ENCODE data around the gene SCGB1C2. TPM values are rescaled to one million over a fixed set of nuclear protein-coding genes. Genes with fewer than 3 reads are reported as not detected.

SCGB1C2 gene
- total RNA-seq, 1 donor from 2014 or later, result not detected

- H3K36me3 ChIP-seq, result no peaks in the 10 kb centered on the region
- peaks cover 40% of the 10 kb centered on the region for H3K4me1 ChIP-seq
- H3K4me3 ChIP-seq, result peak within 1 kb of the TSS; percentile 49 to 59
- peaks cover 7% of the 10 kb centered on the region for H3K27me3 ChIP-seq
- no peak for DNase-seq (ENCODE audit: extremely low spot score in 2 of 2)
- no peaks in the 10 kb centered on the region for H3K9me3 ChIP-seq
- intact Hi-C loops (cut with DNase I), result no loop called here
- peak in 1 of 3 experiments; percentile 17 for TF ChIP-seq CTCF (IDR thresholded peaks at IDR 0.05)
- no peak for TF ChIP-seq POLR2AphosphoS5 (IDR thresholded peaks at IDR 0.05; ENCODE audit: insufficient read depth in 1 of 2, low read depth in 1 of 2)
- H3K27ac ChIP-seq, result peak within 1 kb of the TSS; percentile 69
These were observed 44.1 kb downstream of the SCGB1C2 start, which contains the start of gene DOC2B for GRCh38 chr17:181245-182049. DOC2B (minus strand) TSS chr17:181650; CDS start chr17:181479, 171 bp downstream.

- intact Hi-C loops (cut with DNase I), result no loop called here
- Histone ChIP-seq H3K9me3 (no peaks in the 10 kb centered on the region), H3K27me3 (peaks cover 7% of the 10 kb centered on the region), H3K4me1 (peaks cover 40% of the 10 kb centered on the region), H3K27ac (no peak overlapping the region), H3K4me3 (peak overlapping the region; percentile 48 to 49), H3K36me3 (no peaks in the 10 kb centered on the region)
- TF ChIP-seq POLR2AphosphoS5 (IDR thresholded peaks at IDR 0.05; ENCODE audit: insufficient read depth in 1 of 2, low read depth in 1 of 2) (no peak), POLR2A (IDR thresholded peaks at IDR 0.05) (no peak), CTCF (IDR thresholded peaks at IDR 0.05) (no peak)
- no peak for DNase-seq (ENCODE audit: extremely low spot score in 2 of 2)
These were observed 44.8 kb downstream of the SCGB1C2 start for GRCh38 chr17:182050-182751.

- Histone ChIP-seq H3K27ac (no peak overlapping the region), H3K27me3 (peaks cover 7% of the 10 kb centered on the region), H3K4me3 (no peak overlapping the region), H3K36me3 (no peaks in the 10 kb centered on the region), H3K4me1 (peaks cover 40% of the 10 kb centered on the region), H3K9me3 (no peaks in the 10 kb centered on the region)
- DNase-seq (ENCODE audit: extremely low spot score in 2 of 2), result no peak
- TF ChIP-seq POLR2A (IDR thresholded peaks at IDR 0.05) (no peak), POLR2AphosphoS5 (IDR thresholded peaks at IDR 0.05; ENCODE audit: insufficient read depth in 1 of 2, low read depth in 1 of 2) (no peak), CTCF (IDR thresholded peaks at IDR 0.05) (no peak)
- intact Hi-C loops (cut with DNase I), result no loop called here
These were observed 45.7 kb downstream of the SCGB1C2 start for GRCh38 chr17:183021-183420.

- Histone ChIP-seq H3K4me1 (peaks cover 22% of the 10 kb centered on the region), H3K4me3 (no peak overlapping the region), H3K9me3 (no peaks in the 10 kb centered on the region), H3K27ac (no peak overlapping the region), H3K27me3 (peaks cover 3% of the 10 kb centered on the region), H3K36me3 (no peaks in the 10 kb centered on the region)
- TF ChIP-seq POLR2A (IDR thresholded peaks at IDR 0.05), result no peak
- no peak for TF ChIP-seq POLR2AphosphoS5 (IDR thresholded peaks at IDR 0.05; ENCODE audit: insufficient read depth in 1 of 2, low read depth in 1 of 2)
- no peak for TF ChIP-seq CTCF (IDR thresholded peaks at IDR 0.05)
- intact Hi-C loops (cut with DNase I), result no loop called here
- no peak for DNase-seq (ENCODE audit: extremely low spot score in 2 of 2)
These were observed 48.2 kb downstream of the SCGB1C2 start for GRCh38 chr17:185445-186138.
